Osteoblast (primary cell): ENCODE data around the gene P3H1. TPM values are rescaled to one million over a fixed set of nuclear protein-coding genes. Genes with fewer than 3 reads are reported as not detected.

ENCODE experiments used
- DNase-seq: peaks from one replicate; pipeline ENCODE4 v3.0.0; 2011; ENCODE audit warnings: low spot score, mixed read lengths; ENCODE audit not compliant: insufficient read length; ENCODE audit errors: missing footprints
- H2AFZ ChIP-seq: 2 replicates; pipeline ENCODE4 v1.6.0; 2011; ENCODE audit warnings: mild to moderate bottlenecking, low read length
- H3K27ac ChIP-seq: 2 replicates; pipeline ENCODE4 v1.5.1; 2011; ENCODE audit warnings: mild to moderate bottlenecking, low read depth, low read length, moderate library complexity
- H3K27me3 ChIP-seq: 2 replicates; pipeline ENCODE4 v1.6.0; 2012; ENCODE audit warnings: mild to moderate bottlenecking, control low read depth, inconsistent platforms, low read length, moderate library complexity; ENCODE audit not compliant: insufficient read depth
- H3K36me3 ChIP-seq: 2 replicates; pipeline ENCODE4 v1.5.1; 2011; ENCODE audit warnings: mild to moderate bottlenecking, low read length, control low read depth, moderate library complexity; ENCODE audit not compliant: insufficient read depth
- H3K4me1 ChIP-seq: 2 replicates; pipeline ENCODE4 v1.5.1; 2011; ENCODE audit warnings: mild to moderate bottlenecking, low read length, control low read depth, moderate library complexity; ENCODE audit not compliant: insufficient read depth
- H3K4me2 ChIP-seq: 2 replicates; pipeline ENCODE4 v1.6.0; 2011; ENCODE audit warnings: mild to moderate bottlenecking, low read length; ENCODE audit not compliant: insufficient read depth
- H3K4me3 ChIP-seq: fragments of 200-600 bp; sonication (generic); 3 replicates; pipeline ENCODE4 v1.5.1; 2012; ENCODE audit warnings: mild to moderate bottlenecking, low read length, inconsistent platforms; ENCODE audit not compliant: insufficient read depth
- H3K79me2 ChIP-seq: 2 replicates; pipeline ENCODE4 v1.6.0; 2012; ENCODE audit warnings: mild to moderate bottlenecking, low read length, control low read depth, inconsistent platforms; ENCODE audit not compliant: insufficient read depth
- H3K9me3 ChIP-seq: 2 replicates; pipeline ENCODE4 v1.5.1; 2011; ENCODE audit warnings: low read depth, low read length, control low read depth
- H4K20me1 ChIP-seq: 2 replicates; pipeline ENCODE4 v1.6.0; 2012; ENCODE audit warnings: mild to moderate bottlenecking, low read length, control low read depth; ENCODE audit not compliant: insufficient read depth
- CTCF ChIP-seq: IDR thresholded peaks from 2 replicates; pipeline ENCODE4 v1.5.1; 2011; ENCODE audit warnings: mild to moderate bottlenecking, low read depth, low read length, moderate library complexity; ENCODE audit errors: extremely low read depth
- total RNA-seq: library from RNA; depleted of rRNA; stranded (reverse); fragments of >200 nt; gene quantifications from 2 replicates; pipeline ENCODE4 v1.2.3, GENCODE V29; 2012

Gene P3H1
- total RNA-seq, 1 donor = 213 TPM

DNA sequence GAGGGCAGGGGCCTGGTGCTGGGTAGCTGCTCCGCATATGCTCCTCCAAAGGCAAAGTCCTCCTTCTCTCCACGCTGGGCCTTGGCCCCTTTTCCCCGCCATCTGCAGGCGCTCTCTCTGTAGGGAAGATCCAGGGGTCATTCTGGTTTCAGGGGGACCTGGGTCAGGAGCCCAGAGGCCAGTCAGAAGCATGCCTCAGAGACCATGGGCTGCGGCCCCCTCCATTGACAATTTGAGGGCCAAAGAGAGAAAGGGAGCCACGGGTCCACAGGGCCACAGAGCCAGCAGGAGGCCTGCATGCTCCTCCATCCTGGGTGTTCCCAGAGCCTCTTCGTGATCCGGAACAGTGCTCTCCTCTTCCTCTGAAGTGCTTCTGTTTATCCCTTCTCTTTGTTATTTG is 24.7 kb downstream of the P3H1 start:
- peak; percentile 60 for DNase-seq
- Histone ChIP-seq H3K9me3 (no peaks in the 10 kb centered on the region), H3K27ac (no peak overlapping the region), H3K27me3 (no peaks in the 10 kb centered on the region), H3K4me1 (no peaks in the 10 kb centered on the region), H3K36me3 (peaks cover 17% of the 10 kb centered on the region), H3K4me2 (no peak overlapping the region), H4K20me1 (peaks cover 5% of the 10 kb centered on the region), H3K4me3 (no peak overlapping the region), H3K79me2 (no peaks in the 10 kb centered on the region), H2AFZ (no peak overlapping the region)
- no peak for TF ChIP-seq CTCF

GRCh38 chr1:42741706-42742105 is 25.1 kb downstream of the P3H1 start:
- Histone ChIP-seq H3K36me3 (peaks cover 13% of the 10 kb centered on the region), H2AFZ (no peak overlapping the region), H4K20me1 (peaks cover 2% of the 10 kb centered on the region), H3K4me3 (no peak overlapping the region), H3K4me1 (no peaks in the 10 kb centered on the region), H3K79me2 (no peaks in the 10 kb centered on the region), H3K9me3 (no peaks in the 10 kb centered on the region), H3K27me3 (no peaks in the 10 kb centered on the region), H3K4me2 (no peak overlapping the region), H3K27ac (no peak overlapping the region)
- peak; percentile 58 for DNase-seq
- no peak for TF ChIP-seq CTCF

- Histone ChIP-seq H3K27ac (no peak overlapping the region), H3K36me3 (peaks cover 6% of the 10 kb centered on the region), H2AFZ (no peak overlapping the region), H3K79me2 (no peaks in the 10 kb centered on the region), H3K9me3 (no peaks in the 10 kb centered on the region), H3K4me1 (no peaks in the 10 kb centered on the region), H4K20me1 (no peaks in the 10 kb centered on the region), H3K4me2 (no peak overlapping the region), H3K4me3 (no peak overlapping the region), H3K27me3 (no peaks in the 10 kb centered on the region)
- peak; percentile 74 for DNase-seq
- no peak for TF ChIP-seq CTCF
These were observed 25.8 kb downstream of the P3H1 start for GRCh38 chr1:42740851-42741580.

- H3K27ac ChIP-seq = no peak within 1 kb of the TSS
These were observed 26.8 kb downstream of the P3H1 start, which contains the start of gene CLDN19 for GRCh38 chr1:42739753-42740700. TSS of gene CLDN19 (minus strand) at chr1:42740236. CDS start at chr1:42740063, 173 bp downstream.

More at GRCh38 chr1:42739753-42740700, 26.8 kb downstream of the P3H1 start, which contains the start of gene CLDN19:
- H4K20me1 ChIP-seq = no peaks in the 10 kb centered on the region
- H3K4me3 ChIP-seq = no peak within 1 kb of the TSS
- H3K27me3 ChIP-seq = no peaks in the 10 kb centered on the region
- H3K36me3 ChIP-seq = no peaks in the 10 kb centered on the region
- no peak within 1 kb of the TSS for H2AFZ ChIP-seq
- H3K9me3 ChIP-seq = no peaks in the 10 kb centered on the region
- TF ChIP-seq CTCF = no peak
- DNase-seq = peak; percentile 78
- H3K4me2 ChIP-seq = no peak within 1 kb of the TSS
- H3K4me1 ChIP-seq = no peaks in the 10 kb centered on the region
- no peaks in the 10 kb centered on the region for H3K79me2 ChIP-seq
